Measurements from ENCODE around the gene NUDT3. TPM values are rescaled to one million over a fixed set of nuclear protein-coding genes. Genes with fewer than 3 reads are reported as not detected.

The NUDT3 gene
- total RNA-seq, 2 donors from 2014 or later = 22.8 to 24.7 TPM

GRCh38 chr6:34347303-34347702, 45.2 kb downstream of the NUDT3 start:
- TF ChIP-seq CTCF (conservative IDR thresholded peaks at IDR 0.05) = no peak
- Mint-ChIP-seq H3K4me1 (peaks cover 6% of the 10 kb centered on the region), H3K27ac (no peak overlapping the region), H3K36me3 (ENCODE audit: low read depth) (no peaks in the 10 kb centered on the region), H3K4me3 (no peak overlapping the region), H3K9me3 (no peaks in the 10 kb centered on the region), H3K27me3 (ENCODE audit: insufficient read depth) (no peaks in the 10 kb centered on the region)
- H3K36me3 ChIP-seq (ENCODE audit: control insufficient read depth, insufficient read depth, low read length) = no peaks in the 10 kb centered on the region
- H3K9ac ChIP-seq (ENCODE audit: extremely low read depth, low read length, poor library complexity, severe bottlenecking) = no peak overlapping the region
- H3K4me3 ChIP-seq (ENCODE audit: low read length) = no peak overlapping the region
- H3K27me3 ChIP-seq (ENCODE audit: control insufficient read depth, insufficient read depth, low read length, poor library complexity, severe bottlenecking) = no peaks in the 10 kb centered on the region
- H3K27ac ChIP-seq (ENCODE audit: low read depth, low read length) = no peak overlapping the region
- H3K4me1 ChIP-seq (ENCODE audit: control insufficient read depth, insufficient read depth, low read length) = no peaks in the 10 kb centered on the region
- DNase-seq = no peak
- no peaks in the 10 kb centered on the region for H3K9me3 ChIP-seq (ENCODE audit: control insufficient read depth, low read length)
- 92% methylated on average over 1 of the region's 1 CpG; no CpG with 5 or more reads in 1 of the 2 experiments for WGBS, 2 experiments (ENCODE audit: insufficient coverage in 1 of 2, insufficient read length in 1 of 2)

- no peaks in the 10 kb centered on the region for H3K27me3 Mint-ChIP-seq (ENCODE audit: insufficient read depth)
- no peak for DNase-seq
- Histone ChIP-seq H3K9me3 (ENCODE audit: control insufficient read depth, low read length) (no peaks in the 10 kb centered on the region), H3K4me1 (ENCODE audit: control insufficient read depth, insufficient read depth, low read length) (no peaks in the 10 kb centered on the region), H3K27ac (ENCODE audit: low read depth, low read length) (no peak overlapping the region), H3K36me3 (ENCODE audit: control insufficient read depth, insufficient read depth, low read length) (peaks cover 5% of the 10 kb centered on the region), H3K4me3 (ENCODE audit: low read length) (no peak overlapping the region), H3K9ac (ENCODE audit: extremely low read depth, low read length, poor library complexity, severe bottlenecking) (no peak overlapping the region), H3K27me3 (ENCODE audit: control insufficient read depth, insufficient read depth, low read length, poor library complexity, severe bottlenecking) (no peaks in the 10 kb centered on the region)
- H3K4me3 Mint-ChIP-seq = no peak overlapping the region
- peaks cover 2% of the 10 kb centered on the region for H3K36me3 Mint-ChIP-seq (ENCODE audit: low read depth)
- 95 to 96% methylated on average over 5 to 9 of the region's 9 CpGs for WGBS, 2 experiments (ENCODE audit: insufficient coverage in 1 of 2, insufficient read length in 1 of 2)
- no peak for TF ChIP-seq CTCF (conservative IDR thresholded peaks at IDR 0.05)
- H3K4me1 Mint-ChIP-seq = peaks cover 6% of the 10 kb centered on the region
- peak overlapping the region; percentile 56 for H3K27ac Mint-ChIP-seq
- no peaks in the 10 kb centered on the region for H3K9me3 Mint-ChIP-seq
Measured at GRCh38 chr6:34346175-34347119, 46.0 kb downstream of the NUDT3 start.

GRCh38 chr6:34343806-34344205, 48.7 kb downstream of the NUDT3 start:
- no peak overlapping the region for H3K9ac ChIP-seq (ENCODE audit: extremely low read depth, low read length, poor library complexity, severe bottlenecking)
- Mint-ChIP-seq H3K27ac (no peak overlapping the region), H3K9me3 (no peaks in the 10 kb centered on the region), H3K27me3 (ENCODE audit: insufficient read depth) (no peaks in the 10 kb centered on the region), H3K4me1 (peaks cover 9% of the 10 kb centered on the region), H3K4me3 (no peak overlapping the region), H3K36me3 (ENCODE audit: low read depth) (peaks cover 2% of the 10 kb centered on the region)
- no peaks in the 10 kb centered on the region for H3K27me3 ChIP-seq (ENCODE audit: control insufficient read depth, insufficient read depth, low read length, poor library complexity, severe bottlenecking)
- no peak for DNase-seq
- no peak for TF ChIP-seq CTCF (conservative IDR thresholded peaks at IDR 0.05)
- no peaks in the 10 kb centered on the region for H3K4me1 ChIP-seq (ENCODE audit: control insufficient read depth, insufficient read depth, low read length)
- peaks cover 29% of the 10 kb centered on the region for H3K36me3 ChIP-seq (ENCODE audit: control insufficient read depth, insufficient read depth, low read length)
- no peak overlapping the region for H3K4me3 ChIP-seq (ENCODE audit: low read length)
- H3K27ac ChIP-seq (ENCODE audit: low read depth, low read length) = no peak overlapping the region
- H3K9me3 ChIP-seq (ENCODE audit: control insufficient read depth, low read length) = no peaks in the 10 kb centered on the region
